DOHH2 (cell line): ENCODE data around the gene MTOR.

ENCODE experiments used
- CTCF ChIP-seq: fragments of 200-600 bp; sonication (generic); IDR thresholded peaks from one replicate; pipeline ENCODE4 v1.5.1; 2014; ENCODE audit warnings: antibody characterized with exemption, mild to moderate bottlenecking, low read depth, low read length; ENCODE audit not compliant: poor library complexity, severe bottlenecking
- EZH2phosphoT487 ChIP-seq: fragments of 200-600 bp; sonication (generic); IDR thresholded peaks from 2 replicates; pipeline ENCODE4 v1.6.1; 2017; ENCODE audit warnings: borderline replicate concordance, mild to moderate bottlenecking, antibody characterized with exemption, low read length, moderate library complexity, mixed read lengths

GRCh38 chr1:11098931-11099309, 163.4 kb downstream of the MTOR start:
- TF ChIP-seq CTCF, result no peak
- no peak for TF ChIP-seq EZH2phosphoT487
